HG02763 (cell line): ENCODE data around the gene CDH4.

Experiments
- ATAC-seq: cut with Tn5 transposase; IDR thresholded peaks from one replicate; pipeline ENCODE4 v1.9.1; 2021; ENCODE audit warnings: mild to moderate bottlenecking, moderate library complexity; ENCODE audit not compliant: unreplicated experiment

Gene CDH4

GRCh38 chr20:61912665-61913422 lies 660.8 kb downstream of the CDH4 start:
- ATAC-seq = no peak

DNA sequence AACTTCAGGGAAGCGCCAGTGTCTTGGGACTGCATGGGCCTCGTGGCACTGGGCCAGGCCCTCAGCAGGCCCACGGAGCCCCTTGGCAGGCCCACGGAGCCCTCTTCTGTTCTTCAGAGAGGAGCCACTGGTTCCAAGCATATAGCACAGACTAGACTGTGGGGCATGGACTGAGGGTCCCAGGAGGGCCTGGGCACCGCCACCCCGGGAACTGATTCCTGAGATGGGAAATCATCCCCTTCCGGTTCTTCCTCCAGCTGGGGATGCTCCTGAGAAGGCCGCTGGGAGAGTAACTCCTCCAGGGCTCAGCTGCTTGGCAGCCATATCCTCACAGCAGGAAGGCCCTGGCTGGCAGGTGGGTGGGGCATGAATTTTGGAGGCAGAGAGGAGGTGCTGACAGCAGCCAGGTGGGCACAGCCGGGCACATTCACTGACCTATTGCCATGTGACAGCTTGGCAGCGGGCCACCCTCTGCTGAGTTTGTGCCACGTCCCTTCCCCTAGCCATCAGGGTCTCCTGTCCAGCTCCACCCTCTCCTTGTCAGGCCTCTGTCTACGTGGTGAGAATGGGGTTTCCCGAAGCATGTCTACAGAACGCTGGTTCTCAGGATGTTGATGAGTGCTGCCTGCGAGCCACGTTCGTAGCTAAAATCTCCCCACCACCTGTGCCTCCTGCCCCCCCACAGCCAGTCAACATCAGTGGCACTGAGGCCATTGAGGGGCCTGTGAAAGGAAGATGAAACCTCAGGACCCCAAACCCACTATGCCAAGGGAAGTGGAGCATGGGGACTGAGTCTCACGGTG lies 661.6 kb downstream of the CDH4 start:
- no peak for ATAC-seq

DNA sequence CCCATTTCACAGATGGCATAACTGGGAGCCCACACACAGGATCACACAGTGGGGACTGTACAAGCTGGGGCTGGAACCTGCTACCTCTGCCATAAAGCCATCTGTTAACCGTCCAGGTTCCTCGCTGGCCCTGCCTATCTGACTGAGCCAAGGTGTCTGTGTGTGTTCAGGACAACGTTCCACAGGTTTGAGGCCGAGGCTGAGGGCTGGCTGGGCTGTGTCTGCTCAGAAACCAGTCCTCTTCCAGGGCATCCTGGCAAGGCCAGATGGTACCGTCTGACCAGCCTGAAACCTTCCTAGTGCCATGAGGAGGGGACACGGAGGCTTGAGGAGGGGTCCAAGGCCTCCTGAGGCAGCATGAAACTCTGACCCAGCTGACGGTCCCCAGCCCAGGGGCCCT lies 663.0 kb downstream of the CDH4 start:
- no peak for ATAC-seq

GRCh38 chr20:61916318-61916891 lies 664.3 kb downstream of the CDH4 start:
- ATAC-seq = no peak

GRCh38 chr20:61917474-61918145 lies 665.5 kb downstream of the CDH4 start:
- no peak for ATAC-seq

DNA sequence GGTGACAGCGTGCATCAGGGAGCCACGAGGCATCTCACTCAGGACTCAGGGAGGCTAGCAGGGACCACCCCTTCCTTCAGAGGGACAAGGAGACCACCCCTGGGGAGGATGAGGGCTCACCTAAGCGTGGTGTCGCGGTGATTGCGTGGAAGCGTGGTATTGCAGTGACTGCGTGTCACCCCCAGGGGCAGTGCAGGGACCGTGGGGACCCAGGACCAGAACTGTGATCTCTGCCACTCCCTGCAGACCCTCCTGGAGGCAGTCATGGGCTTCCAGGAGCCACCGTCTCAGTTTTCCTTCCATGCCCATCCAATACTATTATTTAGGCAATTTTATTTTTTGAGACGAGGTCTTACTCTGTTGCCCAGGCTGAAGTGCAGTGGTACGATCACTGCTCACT lies 666.5 kb downstream of the CDH4 start:
- no peak for ATAC-seq

GRCh38 chr20:61919239-61919638 lies 667.2 kb downstream of the CDH4 start:
- no peak for ATAC-seq

DNA sequence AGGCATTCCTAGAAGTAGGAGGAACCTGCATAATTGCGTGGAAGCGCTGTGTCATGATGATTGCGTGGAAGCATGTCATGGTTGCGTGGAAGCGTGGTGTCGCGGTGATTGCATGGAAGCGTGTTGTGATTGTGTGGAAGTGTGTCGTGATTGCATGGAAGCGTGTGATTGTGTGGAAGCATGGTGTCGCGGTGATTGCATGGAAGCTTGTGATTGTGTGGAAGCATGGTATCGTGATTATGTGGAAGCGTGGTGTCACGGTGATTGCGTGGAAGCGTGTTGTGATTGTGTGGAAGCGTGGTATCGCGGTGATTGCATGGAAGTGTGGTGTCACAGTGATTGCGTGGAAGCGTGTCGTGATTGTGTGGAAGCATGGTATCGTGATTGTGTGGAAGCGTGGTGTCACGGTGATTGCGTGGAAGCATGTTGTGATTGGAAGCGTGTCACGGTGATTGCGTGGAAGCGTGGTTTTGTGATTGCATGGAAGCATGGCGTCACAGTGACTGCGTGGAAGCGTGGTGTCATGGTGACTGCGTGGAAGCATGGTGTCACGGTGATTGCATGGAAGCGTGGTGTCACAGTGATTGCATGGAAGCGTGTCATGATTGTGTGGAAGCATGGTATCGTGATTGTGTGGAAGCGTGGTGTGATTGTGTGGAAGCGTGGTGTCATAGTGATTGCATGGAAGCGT lies 667.8 kb downstream of the CDH4 start:
- ATAC-seq = no peak

DNA sequence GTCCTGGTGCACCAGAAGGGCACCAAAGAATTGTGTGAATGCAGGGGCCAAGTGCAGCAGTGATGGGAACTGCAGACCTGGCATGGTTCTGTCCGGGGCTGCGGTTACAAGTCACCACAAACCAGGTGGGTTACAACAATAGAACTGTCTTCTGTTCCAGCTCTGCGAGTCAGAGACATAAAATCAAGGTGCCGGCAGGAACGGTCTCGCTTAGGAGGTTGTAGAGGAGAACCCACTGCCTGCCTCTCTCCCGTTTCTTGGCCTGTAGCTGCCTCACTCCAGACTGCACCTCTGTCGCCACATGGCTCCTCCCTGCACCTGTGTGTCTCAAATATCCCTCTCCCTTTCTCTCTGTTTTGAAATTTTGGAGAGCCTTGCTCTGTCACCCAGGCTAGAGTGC lies 670.4 kb downstream of the CDH4 start:
- no peak for ATAC-seq

DNA sequence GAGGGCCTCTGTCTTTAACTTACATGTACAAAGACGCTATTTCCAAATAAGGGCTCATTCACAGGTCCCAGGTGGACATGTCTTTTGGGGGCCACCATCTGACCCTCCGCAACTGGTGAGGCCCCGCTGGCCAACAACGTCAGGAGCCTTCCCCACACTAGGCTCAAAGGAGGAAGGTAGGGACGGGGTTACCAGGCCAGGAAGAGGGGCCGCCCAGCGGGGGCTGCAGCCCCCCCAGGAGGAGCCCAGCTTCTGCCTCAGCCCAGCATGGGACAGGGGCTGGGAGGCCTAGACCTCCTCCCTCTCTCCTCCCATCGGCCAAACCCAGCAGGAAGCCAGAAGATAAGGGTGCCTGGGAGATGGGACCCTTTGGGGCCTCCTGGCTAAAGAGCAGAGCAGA lies 670.9 kb downstream of the CDH4 start:
- ATAC-seq = no peak

- no peak for ATAC-seq
Measured at GRCh38 chr20:61923371-61924166, 671.5 kb downstream of the CDH4 start.

DNA sequence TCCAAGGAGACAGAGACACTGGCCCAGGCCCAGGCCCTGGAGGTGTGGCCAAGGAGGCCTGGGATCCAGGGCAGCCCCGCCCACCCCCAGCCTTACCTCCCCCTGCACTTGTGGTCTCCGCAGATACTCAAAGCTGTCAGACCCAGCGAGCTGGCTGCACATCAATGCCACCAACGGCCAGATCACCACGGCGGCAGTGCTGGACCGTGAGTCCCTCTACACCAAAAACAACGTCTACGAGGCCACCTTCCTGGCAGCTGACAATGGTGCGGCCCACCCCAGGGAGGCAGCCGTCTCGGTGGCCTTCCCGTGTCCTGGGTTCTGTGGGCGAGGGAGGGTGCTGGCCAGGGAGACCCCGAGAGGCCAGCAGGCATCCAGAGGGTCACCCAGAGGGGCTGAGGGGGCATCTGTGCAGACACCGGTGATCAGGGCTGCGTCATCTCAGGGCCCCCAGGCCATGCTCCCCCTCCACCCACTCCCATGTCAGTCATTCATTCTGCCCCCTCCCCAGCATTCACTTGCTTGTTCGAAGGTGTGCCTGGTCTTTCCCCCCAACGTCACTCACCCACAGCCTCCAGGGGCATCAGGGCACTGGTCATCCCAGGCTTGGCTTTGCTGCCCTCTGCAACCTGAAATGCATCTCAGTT lies 672.3 kb downstream of the CDH4 start:
- ATAC-seq = no peak

GRCh38 chr20:61924858-61925554 lies 672.9 kb downstream of the CDH4 start:
- no peak for ATAC-seq

- no peak for ATAC-seq
Measured at GRCh38 chr20:61925555-61926252, 673.6 kb downstream of the CDH4 start.

GRCh38 chr20:61926253-61926613 lies 674.2 kb downstream of the CDH4 start:
- no peak for ATAC-seq

GRCh38 chr20:61926796-61927192 lies 674.7 kb downstream of the CDH4 start:
- no peak for ATAC-seq

GRCh38 chr20:61927193-61927825 lies 675.2 kb downstream of the CDH4 start:
- ATAC-seq = no peak
